Measurements from ENCODE around the gene SPCS3.
"Not testable (repeated sequence)": the region's sequence is repeated elsewhere in the genome, so short reads cannot be mapped to it uniquely, and the experiment has no call there.

The SPCS3 gene

DNA sequence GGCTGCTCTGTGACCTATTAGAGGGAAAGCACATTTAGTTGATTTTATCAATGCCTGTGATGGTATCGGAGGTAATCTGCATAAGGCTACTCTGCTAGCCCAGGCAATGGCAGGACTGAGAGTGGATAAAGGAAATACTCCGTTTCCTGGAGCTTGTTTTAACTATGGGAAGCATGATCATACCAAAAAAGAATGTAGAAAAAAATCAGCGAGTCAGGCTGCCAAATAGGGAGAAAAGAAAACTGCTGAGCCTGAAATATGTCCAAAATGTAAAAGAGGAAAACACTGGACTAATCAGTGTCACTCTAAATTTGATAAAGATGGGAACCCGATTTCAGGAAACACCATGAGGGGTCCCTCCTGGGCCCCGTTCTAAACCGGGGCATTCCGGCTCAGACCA lies 25.6 kb downstream of the SPCS3 start:
- not testable (repeated sequence) for DNase-seq

- not testable (repeated sequence) for DNase-seq
Observed at GRCh38 chr4:176346836-176347235, 27.1 kb downstream of the SPCS3 start.

GRCh38 chr4:176350671-176351070 lies 30.9 kb downstream of the SPCS3 start:
- DNase-seq, result peak in 11 of 58 donors; percentile 2 to 43 (median 9)

- no peak for DNase-seq
Observed at GRCh38 chr4:176354884-176355283, 35.1 kb downstream of the SPCS3 start.

DNA sequence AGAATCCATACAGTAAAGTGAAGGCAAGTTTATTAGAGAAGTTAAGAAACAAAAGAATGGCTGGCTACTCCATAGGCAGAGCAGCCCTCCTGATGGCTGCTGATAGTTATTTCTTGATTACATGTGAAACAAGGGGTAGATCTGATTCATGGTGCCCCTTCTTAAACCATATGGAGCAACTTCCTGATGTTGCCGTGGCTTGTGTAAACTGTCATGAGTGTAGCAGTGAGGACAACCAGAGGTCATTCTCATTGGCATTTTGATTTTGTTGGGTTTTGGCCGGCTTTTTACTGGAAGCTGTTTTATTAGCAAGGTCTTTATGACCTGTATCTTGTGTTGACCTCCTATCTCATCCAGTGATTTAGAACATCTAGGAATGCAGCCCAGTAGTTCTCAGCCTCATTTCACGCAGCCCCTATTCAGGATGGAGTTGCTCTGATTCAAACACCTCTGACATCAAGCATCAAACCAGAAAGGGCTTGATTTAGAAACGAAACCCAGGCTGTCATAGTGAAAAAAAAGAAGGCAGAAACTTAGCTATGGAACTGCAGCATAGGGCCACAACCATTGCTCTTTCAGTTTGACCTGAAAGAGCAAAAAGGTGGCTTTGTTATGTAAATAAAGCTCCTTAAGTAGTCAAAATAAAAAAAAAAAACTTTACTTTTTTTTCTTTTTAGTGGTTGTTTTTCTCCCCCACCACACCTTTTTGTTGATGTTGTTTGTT lies 37.8 kb downstream of the SPCS3 start:
- DNase-seq, result no peak

DNA sequence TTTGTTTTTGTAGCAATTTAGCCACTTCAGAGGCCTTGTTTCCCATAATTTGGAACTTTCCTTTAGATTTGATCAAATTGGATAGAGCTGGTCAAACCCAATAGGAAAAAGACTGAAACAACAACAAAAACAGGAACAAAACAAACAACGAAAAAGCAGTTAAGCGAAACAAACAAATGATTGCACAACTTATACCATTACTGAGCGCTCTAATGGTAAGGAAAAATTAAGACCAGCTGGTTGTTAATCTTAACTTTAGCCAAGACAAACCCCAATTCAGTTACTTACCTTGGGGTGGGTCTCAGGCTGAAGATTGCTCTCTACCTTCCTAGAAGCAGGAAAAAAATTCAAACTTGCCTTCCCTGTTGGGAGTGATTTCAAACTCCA lies 38.3 kb downstream of the SPCS3 start:
- DNase-seq, result no peak

DNA sequence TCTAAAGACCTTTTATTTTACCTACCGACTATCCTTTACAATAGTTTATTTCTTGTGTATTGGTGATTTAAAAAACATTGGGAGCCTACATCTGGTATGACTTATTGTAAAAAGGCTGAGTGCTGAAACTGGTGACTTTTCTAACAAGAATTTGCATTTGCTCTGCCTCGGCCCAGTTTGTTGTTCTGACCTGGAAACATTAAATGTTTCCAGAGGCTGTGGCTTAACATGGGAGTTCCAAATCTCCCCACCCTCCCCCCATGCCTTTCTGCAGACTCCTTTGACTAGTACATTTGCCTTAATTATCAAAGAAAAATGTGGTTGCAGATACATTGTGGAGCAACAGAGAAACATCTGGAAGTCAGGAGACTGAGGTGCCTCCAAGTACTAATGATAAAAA lies 39.8 kb downstream of the SPCS3 start:
- DNase-seq, result no peak

DNA sequence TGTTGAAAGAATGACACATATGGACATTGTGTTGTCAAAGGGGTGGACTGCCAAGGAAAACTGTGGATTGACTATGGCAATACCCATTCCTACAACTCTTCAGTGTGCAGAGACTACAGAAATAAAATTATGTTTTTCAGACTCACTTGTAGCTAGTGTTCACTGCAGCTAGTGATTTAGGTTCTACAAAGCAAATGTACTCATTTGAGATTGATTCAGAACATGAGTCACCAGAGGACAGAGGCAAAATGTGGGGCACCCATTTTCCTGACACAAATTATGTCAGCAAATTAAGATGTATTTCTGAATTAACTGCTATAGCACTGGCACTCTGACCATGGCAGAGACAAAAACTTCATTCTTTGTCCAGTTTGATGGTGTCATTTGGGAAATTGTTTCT lies 40.7 kb downstream of the SPCS3 start:
- no peak for DNase-seq

GRCh38 chr4:176363072-176363471 lies 43.3 kb downstream of the SPCS3 start:
- no peak for DNase-seq

- no peak for DNase-seq
Observed at GRCh38 chr4:176367771-176368465, 48.2 kb downstream of the SPCS3 start.

DNA sequence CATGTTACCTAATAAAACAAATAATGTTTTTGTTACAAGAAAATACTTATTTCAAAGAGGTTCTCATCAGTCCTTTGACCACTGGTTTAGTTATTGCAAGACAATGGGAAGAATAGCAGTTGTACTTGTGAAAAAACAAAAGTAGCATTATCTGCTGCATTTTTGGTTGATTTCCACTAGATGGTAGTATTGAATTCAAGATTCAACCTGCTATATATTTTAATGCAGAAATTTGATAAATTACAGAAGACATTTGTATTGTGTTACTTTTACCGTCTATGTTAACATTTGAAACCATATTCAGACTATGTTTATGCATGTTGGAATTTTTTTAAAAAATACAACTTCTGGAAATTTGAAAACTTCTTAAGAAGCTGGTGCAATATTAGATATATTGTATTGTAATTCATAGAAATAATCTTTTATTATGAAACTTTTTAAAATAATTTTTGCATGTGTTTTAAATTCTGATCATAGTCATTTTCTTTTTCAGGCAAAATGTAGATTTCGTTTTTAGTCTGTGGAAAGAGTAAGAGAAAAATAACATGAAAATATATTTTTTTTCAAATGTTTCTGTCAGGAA lies 56.4 kb downstream of the SPCS3 start:
- DNase-seq, result peak in 1 of 58 donors; percentile 3

GRCh38 chr4:176377780-176378179 lies 58.0 kb downstream of the SPCS3 start:
- DNase-seq, result no peak

GRCh38 chr4:176380352-176381157 lies 60.8 kb downstream of the SPCS3 start:
- no peak for DNase-seq

All from anterior cingulate cortex (tissue), 58 donors.